BLaER1 (cell line): ENCODE data around the gene TOP1.

Source experiments
- H3K27ac ChIP-seq: shearing (Covaris generic); formaldehyde crosslinking; 2 replicates; pipeline ENCODE4 v1.8.1; 2022
- H3K27me3 ChIP-seq: shearing (Covaris generic); formaldehyde crosslinking; 2 replicates; pipeline ENCODE4 v1.8.1; 2022
- H3K36me3 ChIP-seq: shearing (Covaris generic); formaldehyde crosslinking; 2 replicates; pipeline ENCODE4 v1.8.1; 2022
- H3K4me1 ChIP-seq: shearing (Covaris generic); formaldehyde crosslinking; 2 replicates; pipeline ENCODE4 v1.8.1; 2022
- H3K4me2 ChIP-seq: shearing (Covaris generic); formaldehyde crosslinking; 2 replicates; pipeline ENCODE4 v1.8.1; 2022
- H3K4me3 ChIP-seq: shearing (Covaris generic); formaldehyde crosslinking; 2 replicates; pipeline ENCODE4 v1.8.1; 2022
- H3K9ac ChIP-seq: shearing (Covaris generic); formaldehyde crosslinking; 2 replicates; pipeline ENCODE4 v1.8.1; 2022
- H3K9me3 ChIP-seq: shearing (Covaris generic); formaldehyde crosslinking; 2 replicates; pipeline ENCODE4 v1.8.1; 2022
- H4K20me1 ChIP-seq: shearing (Covaris generic); formaldehyde crosslinking; 2 replicates; pipeline ENCODE4 v1.8.1; 2022
- Cebpa-rat ChIP-seq: shearing (Covaris generic); IDR thresholded peaks from 2 replicates; pipeline ENCODE4 v1.8.1; 2022

TOP1 gene

DNA sequence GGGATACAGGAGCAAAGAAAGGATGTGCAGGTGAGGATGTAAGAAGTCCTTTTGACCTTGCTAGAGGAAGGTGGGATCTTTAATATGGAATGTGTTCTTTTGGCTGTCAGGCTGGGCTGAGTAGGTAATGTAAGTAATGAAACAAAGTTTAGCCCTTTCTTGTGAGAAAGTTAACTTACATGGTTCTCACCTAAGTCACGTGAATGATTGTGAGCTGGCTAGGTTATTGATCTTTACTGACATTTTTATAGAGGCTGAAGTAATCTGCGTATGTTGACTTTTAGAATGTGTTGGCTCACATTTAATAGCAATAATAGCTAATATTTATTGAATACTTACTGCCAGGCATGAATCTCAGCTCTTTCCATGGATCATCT is 2.6 kb downstream of the TOP1 start:
- Histone ChIP-seq H3K4me3 (peak overlapping the region; percentile 99), H3K9me3 (no peaks in the 10 kb centered on the region), H4K20me1 (peaks cover 74% of the 10 kb centered on the region), H3K4me2 (peak overlapping the region; percentile 85), H3K27me3 (no peaks in the 10 kb centered on the region), H3K4me1 (peaks cover 52% of the 10 kb centered on the region), H3K9ac (peak overlapping the region; percentile 99), H3K27ac (no peak overlapping the region), H3K36me3 (peaks cover 23% of the 10 kb centered on the region)
- TF ChIP-seq Cebpa-rat: no peak

DNA sequence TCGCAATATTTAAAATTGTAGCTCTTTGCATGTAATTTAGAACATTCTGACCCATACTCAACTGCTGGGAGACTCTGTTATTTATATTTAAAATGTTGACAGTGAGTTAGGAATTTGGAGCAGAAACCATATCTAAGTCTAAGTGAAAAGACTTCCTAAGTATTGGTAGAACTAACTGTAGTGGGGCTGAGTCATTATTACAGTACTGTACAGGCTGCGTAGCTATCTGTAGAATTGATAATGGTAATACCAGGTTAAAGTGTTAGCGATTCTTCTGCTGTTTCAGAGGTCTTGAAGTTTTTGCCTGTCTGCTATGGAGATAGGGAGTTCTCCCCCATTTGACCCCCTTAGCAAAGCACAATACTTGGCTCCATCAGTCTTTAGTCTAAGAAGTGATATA is 3.6 kb downstream of the TOP1 start:
- H3K27me3 ChIP-seq: no peaks in the 10 kb centered on the region
- H3K4me1 ChIP-seq: peaks cover 51% of the 10 kb centered on the region
- peak overlapping the region; percentile 85 for H3K4me2 ChIP-seq
- no peak for TF ChIP-seq Cebpa-rat
- no peak overlapping the region for H3K4me3 ChIP-seq
- H4K20me1 ChIP-seq: peaks cover 84% of the 10 kb centered on the region
- H3K9me3 ChIP-seq: no peaks in the 10 kb centered on the region
- peaks cover 32% of the 10 kb centered on the region for H3K36me3 ChIP-seq
- H3K27ac ChIP-seq: no peak overlapping the region
- H3K9ac ChIP-seq: no peak overlapping the region

DNA sequence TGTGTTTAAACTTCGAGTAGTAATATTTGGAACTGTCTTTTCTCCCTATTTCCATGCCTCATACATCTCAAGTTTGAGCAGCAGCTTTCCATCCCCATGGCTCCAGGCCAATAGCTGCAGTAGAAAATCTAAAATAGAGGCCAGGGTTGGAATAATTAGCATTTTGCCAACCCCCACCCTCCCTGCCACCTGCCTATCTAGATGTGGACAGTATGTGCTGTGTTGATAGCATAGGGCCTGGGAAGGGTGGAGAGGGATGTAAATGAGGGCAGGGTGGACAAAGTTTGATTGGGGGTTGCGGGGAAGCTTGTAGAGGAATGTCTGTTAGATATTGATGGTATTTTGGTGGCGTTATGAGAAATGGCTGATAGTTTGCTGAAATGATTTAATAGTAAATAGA is 5.6 kb downstream of the TOP1 start:
- Histone ChIP-seq H3K4me2 (no peak overlapping the region), H3K27ac (no peak overlapping the region), H3K36me3 (peaks cover 51% of the 10 kb centered on the region), H3K4me1 (peaks cover 41% of the 10 kb centered on the region), H3K4me3 (no peak overlapping the region), H4K20me1 (peaks cover 100% of the 10 kb centered on the region), H3K9ac (no peak overlapping the region), H3K27me3 (no peaks in the 10 kb centered on the region), H3K9me3 (no peaks in the 10 kb centered on the region)
- TF ChIP-seq Cebpa-rat: no peak

GRCh38 chr20:41035207-41035606 is 6.6 kb downstream of the TOP1 start:
- Histone ChIP-seq H3K4me1 (peaks cover 42% of the 10 kb centered on the region), H3K9me3 (no peaks in the 10 kb centered on the region), H3K27ac (no peak overlapping the region), H3K4me3 (no peak overlapping the region), H3K4me2 (no peak overlapping the region), H3K27me3 (no peaks in the 10 kb centered on the region), H3K36me3 (peaks cover 51% of the 10 kb centered on the region), H4K20me1 (peaks cover 100% of the 10 kb centered on the region), H3K9ac (no peak overlapping the region)
- no peak for TF ChIP-seq Cebpa-rat

GRCh38 chr20:41037179-41037578 is 8.6 kb downstream of the TOP1 start:
- Histone ChIP-seq H3K27ac (no peak overlapping the region), H4K20me1 (peaks cover 100% of the 10 kb centered on the region), H3K4me3 (no peak overlapping the region), H3K4me2 (no peak overlapping the region), H3K9ac (no peak overlapping the region), H3K9me3 (no peaks in the 10 kb centered on the region), H3K4me1 (peaks cover 31% of the 10 kb centered on the region), H3K36me3 (peaks cover 70% of the 10 kb centered on the region), H3K27me3 (no peaks in the 10 kb centered on the region)
- TF ChIP-seq Cebpa-rat: no peak

GRCh38 chr20:41038149-41038877 is 9.7 kb downstream of the TOP1 start:
- Histone ChIP-seq H3K4me1 (peaks cover 20% of the 10 kb centered on the region), H3K27ac (no peak overlapping the region), H4K20me1 (peaks cover 100% of the 10 kb centered on the region), H3K27me3 (no peaks in the 10 kb centered on the region), H3K9me3 (no peaks in the 10 kb centered on the region), H3K4me2 (no peak overlapping the region), H3K36me3 (peaks cover 80% of the 10 kb centered on the region), H3K4me3 (no peak overlapping the region), H3K9ac (no peak overlapping the region)
- no peak for TF ChIP-seq Cebpa-rat

GRCh38 chr20:41038878-41039404 is 10.3 kb downstream of the TOP1 start:
- Histone ChIP-seq H3K9me3 (no peaks in the 10 kb centered on the region), H3K9ac (no peak overlapping the region), H3K27ac (no peak overlapping the region), H4K20me1 (peaks cover 100% of the 10 kb centered on the region), H3K36me3 (peaks cover 85% of the 10 kb centered on the region), H3K4me2 (no peak overlapping the region), H3K27me3 (no peaks in the 10 kb centered on the region), H3K4me3 (no peak overlapping the region), H3K4me1 (peaks cover 15% of the 10 kb centered on the region; the same call in 1 of the 2 replicates)
- no peak for TF ChIP-seq Cebpa-rat

- H3K4me3 ChIP-seq: no peak overlapping the region
- H3K27ac ChIP-seq: no peak overlapping the region
- H3K27me3 ChIP-seq: no peaks in the 10 kb centered on the region
- TF ChIP-seq Cebpa-rat: no peak
- H3K9me3 ChIP-seq: no peaks in the 10 kb centered on the region
- peaks cover 74% of the 10 kb centered on the region for H3K36me3 ChIP-seq
- no peak overlapping the region for H3K9ac ChIP-seq
- H4K20me1 ChIP-seq: peaks cover 100% of the 10 kb centered on the region
- H3K4me1 ChIP-seq: peaks cover 20% of the 10 kb centered on the region
- no peak overlapping the region; the same call in 1 of the 2 replicates for H3K4me2 ChIP-seq
Measured at GRCh38 chr20:41040855-41041254, 12.2 kb downstream of the TOP1 start.

DNA sequence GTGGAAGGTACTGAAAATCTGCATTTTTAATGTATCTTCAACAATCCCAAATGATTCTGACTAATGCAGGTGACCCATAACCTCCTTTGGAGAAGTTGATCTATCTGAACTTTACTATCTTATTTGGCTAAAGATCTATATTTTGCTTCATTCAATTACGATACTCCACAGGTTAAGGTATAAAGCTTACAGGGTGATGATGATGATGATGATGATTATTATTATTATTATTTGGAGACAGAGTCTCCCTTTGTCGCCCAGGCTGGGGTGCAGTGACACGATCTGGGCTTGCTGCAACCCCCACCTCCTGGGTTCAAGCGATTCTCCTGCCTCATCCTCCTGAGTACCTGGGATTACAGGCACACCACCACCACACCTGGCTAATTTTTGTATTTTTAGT is 13.1 kb downstream of the TOP1 start:
- no peak overlapping the region for H3K9ac ChIP-seq
- H3K9me3 ChIP-seq: no peaks in the 10 kb centered on the region
- peaks cover 100% of the 10 kb centered on the region for H4K20me1 ChIP-seq
- TF ChIP-seq Cebpa-rat: no peak
- H3K4me3 ChIP-seq: no peak overlapping the region
- H3K4me1 ChIP-seq: peaks cover 28% of the 10 kb centered on the region
- no peak overlapping the region for H3K27ac ChIP-seq
- H3K36me3 ChIP-seq: peaks cover 66% of the 10 kb centered on the region
- no peak overlapping the region for H3K4me2 ChIP-seq
- H3K27me3 ChIP-seq: no peaks in the 10 kb centered on the region

GRCh38 chr20:41044409-41045062 is 15.9 kb downstream of the TOP1 start:
- H3K4me2 ChIP-seq: no peak overlapping the region
- H3K27ac ChIP-seq: no peak overlapping the region
- H3K4me3 ChIP-seq: no peak overlapping the region
- H3K27me3 ChIP-seq: no peaks in the 10 kb centered on the region
- TF ChIP-seq Cebpa-rat: no peak
- peaks cover 100% of the 10 kb centered on the region for H4K20me1 ChIP-seq
- no peaks in the 10 kb centered on the region for H3K9me3 ChIP-seq
- peaks cover 43% of the 10 kb centered on the region for H3K36me3 ChIP-seq
- no peak overlapping the region for H3K9ac ChIP-seq
- H3K4me1 ChIP-seq: peaks cover 57% of the 10 kb centered on the region
